Measurements from ENCODE around the gene ASCC1.

GRCh38 chr10:72255977-72256729 is 40.1 kb upstream of the ASCC1 start:
- no peak for TF ChIP-seq CTCF (IDR thresholded peaks at IDR 0.05; ENCODE audit: low read depth, low read length, poor library complexity, severe bottlenecking)
- no peak for TF ChIP-seq EZH2phosphoT487 (IDR thresholded peaks at IDR 0.05; ENCODE audit: borderline replicate concordance, low read length)
